Lung (tissue), 12 donors: ENCODE measurements around the gene PCSK9. TPM values are rescaled to one million over a fixed set of nuclear protein-coding genes. Genes with fewer than 3 reads are reported as not detected.
A peak's percentile ranks its signal among the peaks of the same experiment; 100 is the strongest.

Experiments
- ATAC-seq: fragments of 200-7000 bp; cut with Tn5 transposase; one replicate; pipeline ENCODE4 v1.9.1; 2020; ENCODE audit warnings: moderate number of reproducible peaks; ENCODE audit not compliant: insufficient read depth, low FRiP score
- DNase-seq, 3 donors: peaks; one replicate each; pipeline ENCODE4 v3.0.0-alpha.2; 2013 to 2017
- H3K27ac ChIP-seq, 2 donors: one replicate each; pipeline ENCODE4 v1.5.1; 2013; ENCODE audit warnings: mild to moderate bottlenecking in 2 of 2, moderate library complexity in 2 of 2, control low read depth in 1 of 2, inconsistent platforms in 1 of 2, low read depth in 1 of 2, low read length in 1 of 2
- H3K27me3 ChIP-seq, 3 donors: one replicate each; pipeline ENCODE4 v1.5.1; 2013; ENCODE audit warnings: low read length in 2 of 3; ENCODE audit not compliant: control insufficient read depth in 3 of 3, insufficient read depth in 3 of 3
- H3K36me3 ChIP-seq, 4 donors: one replicate each; pipeline ENCODE4 v1.5.1; 2013; ENCODE audit warnings: low read length in 4 of 4, mild to moderate bottlenecking in 1 of 4, moderate library complexity in 1 of 4; ENCODE audit not compliant: control insufficient read depth in 4 of 4, insufficient read depth in 4 of 4
- H3K4me1 ChIP-seq, 5 donors: one replicate each; pipeline ENCODE4 v1.5.1; 2013; ENCODE audit warnings: low read length in 5 of 5, mild to moderate bottlenecking in 2 of 5, moderate library complexity in 1 of 5; ENCODE audit not compliant: control insufficient read depth in 5 of 5, insufficient read depth in 5 of 5
- H3K4me3 ChIP-seq: one replicate; pipeline ENCODE4 v1.5.1; 2013; ENCODE audit warnings: mild to moderate bottlenecking, control low read depth, moderate library complexity
- H3K9ac ChIP-seq, 2 donors: one replicate each; pipeline ENCODE4 v1.5.1; 2013; ENCODE audit warnings: low read length in 2 of 2, control low read depth in 1 of 2; ENCODE audit not compliant: insufficient read depth in 1 of 2
- H3K9me3 ChIP-seq, 4 donors: one replicate each; pipeline ENCODE4 v1.5.1; 2013; ENCODE audit warnings: low read length in 3 of 4, mild to moderate bottlenecking in 1 of 4, moderate library complexity in 1 of 4; ENCODE audit not compliant: control insufficient read depth in 4 of 4, insufficient read depth in 3 of 4
- WGBS, 2 donors: extraction: QIAGEN DNeasy Blood & Tissue Kit; methylation state at CpG; one replicate each; pipeline ENCODE4 v1.1.7; 2013; 5-methylcytosine and 5-hydroxymethylcytosine counted together
- polyA plus RNA-seq, 2 donors: library from polyadenylated mRNA; stranded (reverse); fragments of 200-250 nt; gene quantifications; one replicate each; pipeline ENCODE4 v1.2.1, GENCODE V29; 2013
- total RNA-seq, 2 donors: library from RNA; depleted of rRNA in 1 of 2; stranded (reverse); fragments of >200 nt in 1 of 2; gene quantifications; one replicate each; pipeline ENCODE4 v1.2.1, GENCODE V29; 2014 to 2021
- TF ChIP-seq, protein P1 (sequence below): IDR thresholded peaks from 2 replicates; pipeline ENCODE4 v1.5.1; 2012; ENCODE audit warnings: mild to moderate bottlenecking; ENCODE audit errors: control extremely low read depth, extremely low read depth
- donor health status: control.
- donor health status: control.
- donor health status: Bipolar disorder and iron deficiency.
- donor health status: healthy.
- donor health status: DM: yes; HTN: yes; CAD: no.

PCSK9 gene
- total and polyA plus RNA-seq, 4 donors: 13.0 to 47.2 (median 21.0) TPM

DNA sequence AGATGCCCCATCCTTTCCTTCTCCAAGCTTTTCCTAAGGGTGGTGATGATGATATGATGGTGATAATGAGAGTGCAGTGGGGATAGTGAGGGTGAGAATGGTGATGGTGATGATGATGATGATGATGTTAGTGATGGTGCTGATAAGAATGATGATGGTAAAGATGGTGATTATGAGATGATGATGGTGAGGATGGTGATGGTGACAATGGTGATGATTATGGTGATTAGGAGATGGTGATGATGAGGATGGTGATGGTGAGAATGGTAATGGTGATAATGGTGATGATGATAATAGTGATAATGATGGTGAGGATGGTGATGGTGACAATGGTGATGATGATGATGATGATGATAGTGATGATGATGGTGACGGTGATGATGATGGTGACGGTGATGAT is 36.7 kb upstream of the PCSK9 start:
- DNase-seq (peak in 1 of 3 donors; percentile 30), ATAC-seq (no peak)
- Histone ChIP-seq H3K36me3 (no peaks in the 10 kb centered on the region), H3K9ac (no peak overlapping the region), H3K4me1 (no peaks in the 10 kb centered on the region), H3K27ac (no peak overlapping the region), H3K27me3 (peaks cover 0 to 7% (median 4%) of the 10 kb centered on the region in 3 donors), H3K9me3 (no peaks in the 10 kb centered on the region), H3K4me3 (no peak overlapping the region)
- TF ChIP-seq, protein P1, sequence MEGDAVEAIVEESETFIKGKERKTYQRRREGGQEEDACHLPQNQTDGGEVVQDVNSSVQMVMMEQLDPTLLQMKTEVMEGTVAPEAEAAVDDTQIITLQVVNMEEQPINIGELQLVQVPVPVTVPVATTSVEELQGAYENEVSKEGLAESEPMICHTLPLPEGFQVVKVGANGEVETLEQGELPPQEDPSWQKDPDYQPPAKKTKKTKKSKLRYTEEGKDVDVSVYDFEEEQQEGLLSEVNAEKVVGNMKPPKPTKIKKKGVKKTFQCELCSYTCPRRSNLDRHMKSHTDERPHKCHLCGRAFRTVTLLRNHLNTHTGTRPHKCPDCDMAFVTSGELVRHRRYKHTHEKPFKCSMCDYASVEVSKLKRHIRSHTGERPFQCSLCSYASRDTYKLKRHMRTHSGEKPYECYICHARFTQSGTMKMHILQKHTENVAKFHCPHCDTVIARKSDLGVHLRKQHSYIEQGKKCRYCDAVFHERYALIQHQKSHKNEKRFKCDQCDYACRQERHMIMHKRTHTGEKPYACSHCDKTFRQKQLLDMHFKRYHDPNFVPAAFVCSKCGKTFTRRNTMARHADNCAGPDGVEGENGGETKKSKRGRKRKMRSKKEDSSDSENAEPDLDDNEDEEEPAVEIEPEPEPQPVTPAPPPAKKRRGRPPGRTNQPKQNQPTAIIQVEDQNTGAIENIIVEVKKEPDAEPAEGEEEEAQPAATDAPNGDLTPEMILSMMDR: no peak
- 38 to 61% methylated on average over 2 of the region's 2 CpGs for WGBS, 2 donors

DNA sequence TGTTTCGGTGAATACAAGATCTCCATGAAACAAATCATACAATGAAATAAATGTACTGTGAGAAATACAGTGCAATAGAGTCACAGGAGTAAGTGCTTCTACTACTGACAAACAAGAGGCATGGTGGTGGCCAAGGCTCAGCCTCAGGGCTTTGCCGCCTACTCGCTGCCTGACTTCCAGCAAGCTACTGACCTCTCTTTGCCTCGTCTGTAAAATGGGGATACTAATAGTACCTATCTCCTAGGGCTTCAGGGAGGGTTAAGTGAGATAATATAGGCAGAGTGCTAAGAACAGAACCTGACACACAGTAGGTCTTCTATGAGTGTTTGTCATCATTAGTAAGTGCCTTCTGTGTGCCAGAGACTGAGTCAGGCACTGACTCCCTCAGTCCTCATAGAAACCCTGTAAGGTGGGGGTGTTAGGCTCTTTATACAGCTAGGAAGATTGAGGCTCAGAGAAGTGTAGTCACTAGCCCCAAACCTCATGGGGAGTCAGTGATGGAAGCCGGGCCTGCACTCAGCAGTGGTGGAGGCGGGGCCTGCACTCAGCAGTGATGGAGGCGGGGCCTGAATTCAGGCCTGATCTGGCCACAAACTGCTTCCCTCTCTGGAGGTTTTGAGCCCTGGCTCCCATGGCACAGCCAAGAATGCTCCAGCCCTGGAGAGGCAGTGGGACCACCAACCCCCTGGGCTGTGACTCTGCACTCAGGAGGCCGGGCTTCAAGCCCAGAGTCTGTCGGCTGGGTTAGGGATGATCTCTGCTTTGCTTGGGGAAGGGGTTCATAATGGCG is 33.8 kb upstream of the PCSK9 start:
- DNase-seq (no peak), ATAC-seq (no peak)
- Histone ChIP-seq H3K9ac (no peak overlapping the region), H3K4me3 (no peak overlapping the region), H3K9me3 (peaks cover 0 to 5% (median 0%) of the 10 kb centered on the region in 4 donors), H3K27ac (no peak overlapping the region), H3K27me3 (no peaks in the 10 kb centered on the region), H3K4me1 (no peaks in the 10 kb centered on the region), H3K36me3 (no peaks in the 10 kb centered on the region)
- WGBS, 2 donors: 86 to 88% methylated on average over 10 of the region's 10 CpGs
- TF ChIP-seq, protein P1: no peak

DNA sequence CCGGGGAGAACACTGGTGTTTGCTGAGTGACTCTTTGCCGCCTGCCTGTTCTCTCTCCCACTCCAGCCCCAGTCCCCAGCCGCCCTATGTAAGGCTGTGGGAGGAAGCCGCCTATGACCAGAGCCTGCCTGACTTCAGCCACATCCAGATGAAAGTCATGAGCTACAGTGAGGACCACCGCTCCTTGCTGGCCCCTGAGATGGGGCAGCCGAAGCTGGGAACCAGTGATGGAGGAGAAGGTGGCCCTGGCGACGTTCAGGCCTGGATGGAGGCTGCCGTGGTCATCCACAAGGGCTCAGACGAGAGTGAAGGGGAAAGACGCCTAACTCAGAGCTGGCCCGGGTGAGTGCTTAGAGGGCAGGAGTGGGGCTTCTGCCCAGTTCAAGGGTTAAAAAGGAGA is 32.4 kb upstream of the PCSK9 start:
- no peak overlapping the region for H3K4me3 ChIP-seq
- H3K9ac ChIP-seq: no peak overlapping the region
- no peak for DNase-seq
- WGBS, 2 donors: 91 to 92% methylated on average over 12 of the region's 12 CpGs
- peaks cover 0 to 5% (median 0%) of the 10 kb centered on the region in 4 donors for H3K9me3 ChIP-seq
- no peak for ATAC-seq
- H3K36me3 ChIP-seq: no peaks in the 10 kb centered on the region
- no peaks in the 10 kb centered on the region for H3K27me3 ChIP-seq
- H3K4me1 ChIP-seq: no peaks in the 10 kb centered on the region
- no peak overlapping the region for H3K27ac ChIP-seq
- TF ChIP-seq, protein P1: no peak
